GM12892 (cell line): Measurements from ENCODE around the gene UST.
A peak's percentile ranks its signal among the peaks of the same experiment; 100 is the strongest.
"Not testable (repeated sequence)": the region's sequence is repeated elsewhere in the genome, so short reads cannot be mapped to it uniquely, and the experiment has no call there.

Experiments used
- DNase-seq: peaks from one replicate; pipeline ENCODE4 v3.0.0; 2011; ENCODE audit not compliant: insufficient read length
- FAIRE-seq: peaks from 2 replicates; lab custom pipeline; 2011; peaks lifted over from hg19 to GRCh38; lab: Jason Lieb, UNC
- POLR2A ChIP-seq: IDR thresholded peaks from 2 replicates; pipeline ENCODE4 v1.6.1; 2011; ENCODE audit warnings: low read depth, low read length, control low read depth
- POLR2AphosphoS5 ChIP-seq: IDR thresholded peaks from 2 replicates; pipeline ENCODE4 v1.6.1; 2011; ENCODE audit warnings: low read depth, low read length, control low read depth
- TAF1 ChIP-seq: IDR thresholded peaks from 2 replicates; pipeline ENCODE4 v1.6.1; 2011; ENCODE audit warnings: low read depth, mild to moderate bottlenecking, control low read depth, low read length, borderline replicate concordance

The UST gene

GRCh38 chr6:148904896-148905870 is 158.4 kb downstream of the UST start:
- FAIRE-seq, result no peak
- DNase-seq, result no peak
- TF ChIP-seq POLR2A (no peak), TAF1 (no peak), POLR2AphosphoS5 (no peak)

- TF ChIP-seq POLR2AphosphoS5 (no peak), POLR2A (no peak), TAF1 (no peak)
- DNase-seq, result no peak
- FAIRE-seq, result peak; percentile 24
Measured at GRCh38 chr6:148905901-148906300, 159.1 kb downstream of the UST start.

- no peak for DNase-seq
- TF ChIP-seq TAF1, result no peak
- no peak for TF ChIP-seq POLR2AphosphoS5
- no peak for TF ChIP-seq POLR2A
- no peak for FAIRE-seq
Measured at GRCh38 chr6:148906386-148906785, 159.6 kb downstream of the UST start.

GRCh38 chr6:148907573-148907972 is 160.7 kb downstream of the UST start:
- FAIRE-seq, result peak; percentile 48

GRCh38 chr6:148912252-148912651 is 165.4 kb downstream of the UST start:
- DNase-seq, result no peak
- TF ChIP-seq POLR2A (no peak), TAF1 (no peak), POLR2AphosphoS5 (no peak)
- FAIRE-seq, result no peak

More at GRCh38 chr6:148907573-148907972, 160.7 kb downstream of the UST start:
- DNase-seq, result no peak
- TF ChIP-seq TAF1, result no peak
- TF ChIP-seq POLR2AphosphoS5, result no peak
- no peak for TF ChIP-seq POLR2A

GRCh38 chr6:148915810-148916209 is 169.0 kb downstream of the UST start:
- TF ChIP-seq POLR2A (no peak), TAF1 (no peak)
- DNase-seq, result no peak
- FAIRE-seq, result no peak

GRCh38 chr6:148916485-148916884 is 169.7 kb downstream of the UST start:
- DNase-seq, FAIRE-seq: not testable (repeated sequence)

GRCh38 chr6:148924226-148925012 is 177.6 kb downstream of the UST start:
- no peak for FAIRE-seq
- DNase-seq, result no peak
- no peak for TF ChIP-seq POLR2AphosphoS5
- TF ChIP-seq POLR2A, result no peak
- no peak for TF ChIP-seq TAF1

- no peak for DNase-seq
- TF ChIP-seq POLR2A (no peak), TAF1 (no peak), POLR2AphosphoS5 (no peak)
- no peak for FAIRE-seq
Measured at GRCh38 chr6:148925701-148926100, 178.9 kb downstream of the UST start.

GRCh38 chr6:148926478-148926877 is 179.6 kb downstream of the UST start:
- TF ChIP-seq POLR2AphosphoS5 (no peak), POLR2A (no peak), TAF1 (no peak)
- no peak for FAIRE-seq

GRCh38 chr6:148927586-148927985 is 180.8 kb downstream of the UST start:
- FAIRE-seq (no peak), DNase-seq (no peak)
- no peak for TF ChIP-seq POLR2A
- TF ChIP-seq TAF1, result no peak
- TF ChIP-seq POLR2AphosphoS5, result no peak

More at GRCh38 chr6:148926478-148926877, 179.6 kb downstream of the UST start:
- no peak for DNase-seq
